HG03175 (cell line): Measurements from ENCODE around the gene UBE2I.
"Not testable (repeated sequence)": the region's sequence is repeated elsewhere in the genome, so short reads cannot be mapped to it uniquely, and the experiment has no call there.

Experiments
- ATAC-seq: cut with Tn5 transposase; IDR thresholded peaks from one replicate; pipeline ENCODE4 v1.9.1; 2021; ENCODE audit warnings: mild to moderate bottlenecking, moderate library complexity; ENCODE audit not compliant: unreplicated experiment

UBE2I gene

GRCh38 chr16:1292208-1292607, 17.2 kb upstream of the UBE2I start:
- not testable (repeated sequence) for ATAC-seq

DNA sequence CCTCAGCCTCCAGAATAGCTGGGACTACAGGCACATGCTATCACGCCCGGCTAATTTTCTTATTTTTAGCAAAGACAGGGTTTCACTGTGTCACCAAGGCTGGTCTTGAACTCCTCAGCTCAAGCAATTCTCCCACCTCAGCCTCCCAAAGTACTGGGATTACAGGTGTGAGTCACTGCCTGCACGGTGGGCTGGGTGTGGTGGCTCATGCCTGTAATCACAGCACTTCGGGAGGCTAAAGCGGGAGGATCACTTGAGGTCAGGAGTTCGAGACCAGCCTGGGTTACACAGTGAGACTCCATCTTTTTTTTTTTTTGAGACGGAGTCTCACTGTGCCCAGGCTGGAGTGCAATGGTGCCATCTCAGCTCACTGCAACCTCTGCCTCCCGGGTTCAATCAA, 16.6 kb upstream of the UBE2I start:
- ATAC-seq: not testable (repeated sequence)

GRCh38 chr16:1293921-1294656, 15.3 kb upstream of the UBE2I start:
- no peak for ATAC-seq

DNA sequence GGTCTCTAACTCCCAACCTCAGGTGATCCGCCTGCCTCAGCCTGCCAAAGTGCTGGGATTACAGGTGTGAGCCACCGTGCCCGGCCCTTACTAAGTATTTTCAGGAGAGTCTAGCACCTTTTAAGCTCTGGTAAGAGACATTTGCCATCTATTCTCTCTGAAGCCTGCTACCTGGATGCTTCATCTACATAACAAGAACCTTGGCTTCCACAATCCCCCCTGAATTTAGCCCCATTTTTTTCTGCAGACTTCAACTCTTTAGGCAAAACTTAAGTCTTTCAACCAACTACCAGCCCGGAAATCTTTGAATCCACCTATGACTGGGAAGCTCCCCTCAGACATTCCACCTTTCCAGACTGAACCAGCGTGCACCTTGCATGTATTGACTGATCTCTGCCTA, 14.0 kb upstream of the UBE2I start:
- ATAC-seq: no peak

DNA sequence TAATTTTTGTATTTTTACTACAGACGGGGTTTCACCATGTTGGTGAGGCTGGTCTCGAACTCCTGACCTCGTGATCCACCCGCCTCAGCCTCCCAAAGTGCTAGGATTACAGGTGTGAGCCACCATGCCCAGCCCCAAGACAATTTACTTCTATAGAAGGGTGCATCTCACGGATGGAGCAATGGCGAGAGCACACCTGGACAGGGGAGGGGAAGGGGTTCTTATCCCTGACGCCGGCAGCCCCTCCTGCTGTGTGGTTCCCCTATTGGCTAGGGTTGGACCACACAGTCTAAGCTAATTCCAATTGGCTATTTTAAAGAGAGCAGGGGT, 12.8 kb upstream of the UBE2I start:
- ATAC-seq: not testable (repeated sequence)

DNA sequence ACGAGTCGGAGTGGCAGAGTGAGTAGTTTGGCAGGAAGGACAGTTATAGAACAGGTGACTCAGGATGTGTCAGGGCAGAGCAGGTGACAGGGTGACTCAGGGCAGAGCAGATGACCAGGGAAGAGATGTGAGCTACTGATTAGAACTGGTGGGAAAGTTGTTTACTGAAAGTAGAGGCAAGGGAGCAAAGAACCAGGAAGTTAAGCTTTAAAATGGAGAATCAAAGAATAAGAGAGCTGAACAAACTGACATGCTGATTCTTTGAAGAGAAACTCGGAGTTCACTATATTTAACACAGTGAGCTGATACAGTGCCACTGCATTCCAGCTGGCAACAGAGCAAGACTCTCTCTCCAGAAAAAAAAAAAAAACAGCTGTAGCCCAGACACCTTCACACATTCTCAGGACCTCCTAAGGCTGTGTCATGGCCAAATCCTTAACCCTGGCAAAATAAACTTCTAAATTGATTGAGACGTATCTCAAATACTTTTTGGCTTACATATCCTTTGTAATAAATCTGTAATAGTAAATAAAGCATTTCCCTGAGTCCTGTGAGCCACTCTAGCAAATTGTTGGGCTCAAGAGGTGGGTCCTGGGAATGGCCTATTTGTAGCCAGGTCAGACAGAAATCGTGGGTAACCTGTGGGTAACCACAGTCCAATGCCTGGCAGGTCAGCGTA, 12.3 kb upstream of the UBE2I start:
- no peak for ATAC-seq

- ATAC-seq: no peak
Observed at GRCh38 chr16:1298406-1298805, 11.0 kb upstream of the UBE2I start.

DNA sequence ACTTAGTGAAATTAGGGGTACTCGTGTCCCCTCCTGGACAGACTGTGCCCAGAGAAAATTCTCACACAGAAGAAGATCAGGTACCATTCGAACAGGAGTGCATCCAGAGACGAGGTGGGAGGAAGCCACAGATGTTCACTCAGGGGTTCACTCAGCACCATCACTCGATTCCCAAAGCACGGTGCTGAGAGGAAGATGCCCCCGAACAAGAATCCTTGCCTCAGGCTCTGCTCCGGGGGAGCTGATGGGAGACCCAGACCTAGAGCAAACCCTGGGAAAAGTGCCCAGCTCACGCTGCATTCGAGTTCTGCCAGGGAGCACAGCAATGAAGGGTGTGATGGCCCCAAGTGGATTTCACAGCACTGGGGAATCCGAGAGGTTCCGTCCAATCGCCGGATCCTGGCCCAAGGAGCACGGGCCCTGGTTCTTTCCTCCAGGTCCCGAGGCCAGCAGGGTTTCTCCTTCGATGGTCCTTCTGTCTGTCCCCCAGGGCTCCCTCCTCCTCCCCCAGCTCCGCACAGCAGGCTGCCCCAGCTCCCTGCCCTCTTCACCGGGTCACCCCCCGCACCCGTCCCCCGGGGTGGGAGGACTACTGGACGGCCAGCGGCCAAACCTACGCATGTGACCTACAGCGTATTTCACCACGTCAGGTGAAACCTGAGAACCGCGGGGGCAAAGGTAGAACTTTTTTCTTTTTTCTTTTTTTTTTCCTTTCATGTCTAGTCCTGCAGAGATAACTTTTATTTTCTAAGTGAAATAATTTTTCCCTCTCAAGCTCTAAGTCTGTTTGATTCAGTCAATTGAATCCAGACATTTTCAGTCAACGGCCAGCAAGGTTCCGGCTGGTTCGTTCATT, 10.2 kb upstream of the UBE2I start:
- ATAC-seq: no peak

DNA sequence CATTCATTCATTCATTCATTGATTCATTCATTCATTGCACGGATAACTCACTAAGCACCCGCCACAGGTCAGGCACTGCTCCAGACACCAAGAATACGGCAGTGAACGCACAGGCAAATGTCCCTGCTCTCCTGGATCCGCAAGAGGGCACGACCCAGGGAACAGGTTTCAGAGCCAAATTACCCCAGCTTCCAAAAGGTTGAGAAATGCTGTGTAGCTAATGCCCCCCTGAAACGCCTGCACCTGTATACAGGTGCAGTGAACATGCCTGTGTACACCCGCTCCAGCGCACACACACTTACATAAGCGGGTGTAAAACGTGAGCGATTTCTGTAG, 9.6 kb upstream of the UBE2I start:
- ATAC-seq: no peak

GRCh38 chr16:1300664-1301476, 8.6 kb upstream of the UBE2I start:
- peak; percentile 48 for ATAC-seq

DNA sequence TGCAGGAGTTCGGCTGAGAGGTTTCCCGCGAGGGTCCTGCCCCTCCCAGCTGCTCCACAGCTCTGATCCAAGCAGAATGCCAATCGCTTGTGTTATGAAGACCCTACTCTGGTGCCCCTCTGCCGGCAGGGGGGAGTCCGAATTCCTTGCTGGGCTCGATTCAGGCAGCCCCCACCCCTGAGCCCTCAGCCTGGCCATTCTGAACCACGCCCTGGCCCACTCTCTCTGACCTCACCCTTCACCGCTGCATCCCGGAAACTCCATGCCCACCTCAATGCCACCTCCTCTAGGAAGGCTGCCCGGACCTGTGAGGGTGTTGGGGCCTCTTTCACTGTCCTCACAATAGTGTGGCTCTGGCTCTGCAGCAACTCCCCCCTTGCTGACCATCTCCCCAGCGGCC, 7.9 kb upstream of the UBE2I start:
- no peak for ATAC-seq

DNA sequence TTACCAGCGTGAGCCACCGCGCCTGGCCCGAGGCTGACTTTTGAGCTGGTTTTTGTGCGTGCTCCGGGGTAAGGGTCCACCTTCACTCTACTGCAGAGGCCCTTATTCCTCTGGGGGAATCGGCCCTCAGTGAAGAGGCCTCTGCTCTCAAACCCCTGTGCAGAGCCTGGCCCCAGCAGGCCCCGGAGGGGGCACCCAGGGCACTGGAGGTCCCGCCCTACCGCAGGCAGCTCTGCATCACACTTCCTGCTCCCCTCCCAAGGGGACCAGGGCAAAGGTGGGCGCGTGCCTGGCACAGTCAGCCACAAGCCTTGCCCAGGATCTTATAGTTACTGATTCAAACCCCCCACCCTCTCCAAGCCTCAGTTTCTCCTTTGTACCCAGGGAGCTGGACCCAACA, 3.6 kb upstream of the UBE2I start:
- no peak for ATAC-seq

GRCh38 chr16:1306334-1306733, 3.1 kb upstream of the UBE2I start:
- ATAC-seq: no peak

DNA sequence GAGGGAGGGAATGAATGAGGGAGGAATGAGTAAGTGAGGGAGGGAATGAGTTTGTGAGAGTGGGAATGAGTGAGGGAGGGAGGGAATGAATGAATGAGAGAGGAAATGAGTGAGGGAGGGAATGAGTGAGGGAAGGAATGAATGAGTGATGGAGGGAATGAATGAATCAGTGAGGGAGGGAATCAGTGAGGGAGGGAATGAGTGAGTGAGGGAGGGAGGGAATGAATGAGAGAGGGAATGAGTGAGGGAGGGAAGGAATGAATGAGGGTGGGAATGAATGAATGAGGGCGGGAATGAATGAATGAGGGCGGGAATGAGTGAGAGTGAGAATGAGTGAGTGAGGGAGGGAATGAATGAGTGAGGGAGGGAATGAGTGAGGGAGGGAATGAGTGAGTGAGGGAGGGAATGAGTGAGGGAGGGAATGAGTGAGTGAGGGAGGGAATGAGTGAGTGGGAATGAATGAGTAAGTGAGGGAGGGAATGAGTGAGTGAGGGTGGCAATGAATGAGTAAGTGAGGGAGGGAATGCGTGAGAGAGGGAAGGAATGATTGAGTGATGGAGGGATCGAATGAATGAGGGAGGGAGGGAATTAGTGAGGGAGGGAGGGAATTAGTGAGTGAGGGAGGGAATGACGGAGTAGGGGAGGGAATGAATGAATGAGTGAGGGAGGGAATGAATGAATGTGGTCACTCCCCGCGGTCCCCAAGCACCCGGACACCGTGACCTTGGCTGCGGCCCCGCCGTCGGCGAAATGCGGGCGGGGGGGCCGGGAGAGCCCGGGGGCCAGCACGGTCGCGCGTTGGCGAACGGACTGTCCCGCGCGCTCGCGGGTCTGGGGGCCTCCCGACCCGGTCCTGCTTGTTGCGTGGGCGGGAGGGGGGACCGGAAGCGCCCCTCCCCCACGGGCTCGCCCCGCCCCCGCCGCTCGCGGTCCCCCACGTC, 1.1 kb upstream of the UBE2I start:
- peak; percentile 21 for ATAC-seq

DNA sequence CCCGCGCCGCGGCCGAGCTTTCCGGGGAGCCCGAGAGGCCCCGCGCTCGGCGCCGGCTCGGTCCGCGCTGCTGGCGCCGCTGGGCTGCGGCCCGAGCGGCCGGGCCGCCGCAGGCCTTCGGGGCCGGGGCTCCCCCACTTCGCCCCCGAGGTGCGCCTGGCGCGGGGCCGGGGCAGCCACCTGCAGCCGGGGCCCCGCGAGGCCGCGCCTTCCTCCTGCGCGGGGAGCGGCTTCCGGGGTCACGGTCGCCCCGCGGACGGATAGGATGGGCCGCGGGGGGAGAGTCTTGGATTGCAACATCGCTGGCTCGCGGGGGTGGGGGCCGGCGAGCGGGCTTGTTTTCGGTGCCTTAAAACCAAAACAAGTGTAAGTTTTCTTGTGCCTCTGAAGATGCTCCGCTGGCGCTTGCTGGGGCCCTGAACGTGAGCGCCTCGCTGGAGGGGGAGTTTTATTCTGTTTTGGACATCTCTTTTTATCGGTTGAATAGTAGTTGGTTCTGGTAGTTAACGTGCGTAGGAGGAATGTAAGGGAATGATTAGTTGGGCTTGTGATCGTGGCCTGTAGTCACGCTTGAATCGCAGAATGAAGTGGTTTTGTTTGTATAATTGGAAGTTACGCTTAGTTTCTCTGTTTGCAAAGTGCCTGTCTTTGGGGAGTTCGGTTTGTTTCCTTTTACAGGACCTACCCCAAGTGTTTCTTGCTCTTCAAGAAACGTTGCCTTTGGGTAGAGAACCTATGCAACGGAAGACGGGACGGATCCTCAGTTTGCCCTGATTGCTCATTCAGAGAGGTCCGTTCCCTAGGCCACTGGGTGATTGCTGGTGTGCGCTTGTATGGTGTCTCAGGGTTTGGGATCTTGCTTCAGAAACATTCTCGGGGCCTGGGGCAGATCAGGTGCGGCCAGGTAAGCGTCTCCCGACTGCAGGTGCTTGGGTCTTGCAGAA, 724 bp downstream of the UBE2I start:
- ATAC-seq: peak; percentile 20

GRCh38 chr16:1310832-1311200, 1.4 kb downstream of the UBE2I start:
- no peak for ATAC-seq

GRCh38 chr16:1311212-1311737, 1.8 kb downstream of the UBE2I start:
- no peak for ATAC-seq

- ATAC-seq: no peak
Observed at GRCh38 chr16:1311738-1312466, 2.5 kb downstream of the UBE2I start.
